Measurements from ENCODE around the gene KIAA1217. TPM values are rescaled to one million over a fixed set of nuclear protein-coding genes. Genes with fewer than 3 reads are reported as not detected.

Gene KIAA1217
- total and polyA plus RNA-seq, 2 of the 8 experiments (the other 6 are each of a cell fraction or from before 2014, with no cell fraction given) = 4.5 to 15.6 TPM

DNA sequence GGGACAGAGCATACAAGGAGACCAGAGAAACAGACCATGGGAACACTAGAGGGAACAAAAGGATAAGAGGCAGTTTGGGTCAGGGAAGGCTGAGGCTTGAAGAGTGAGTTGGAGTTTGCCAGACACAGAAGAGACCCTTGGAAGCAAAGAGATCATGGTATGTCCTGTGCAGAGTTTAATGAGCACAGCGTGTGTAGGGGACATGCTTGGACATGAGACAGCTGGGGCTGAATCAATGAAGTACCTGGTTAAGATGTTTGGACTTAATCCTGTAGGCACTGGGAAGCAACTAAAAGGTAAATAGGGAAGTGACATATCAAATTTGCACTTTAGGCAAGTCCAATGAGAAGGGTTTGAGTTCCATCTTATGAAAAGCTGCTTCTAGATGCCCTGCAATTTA is 79.6 kb downstream of the KIAA1217 start:
- H3K14ac ChIP-seq (ENCODE audit: insufficient read length) = no peak overlapping the region
- H2BK20ac ChIP-seq (ENCODE audit: low read length) = no peak overlapping the region
- peaks cover 0 to 3% of the 10 kb centered on the region in 2 experiments; a peak in 1 of 4 replicates for H3K9me3 ChIP-seq (ENCODE audit: insufficient read depth in 2 of 2, low read depth in 1 of 2, low read length in 1 of 2)
- no peak for DNase-seq (ENCODE audit: low read depth in 1 of 2, low spot score in 2 of 2)
- no peak overlapping the region for H3K9ac ChIP-seq (replicated peaks in 1 of 4; ENCODE audit: extremely low read depth in 1 of 4, low read depth in 3 of 4, low read length in 3 of 4)
- H3K23ac ChIP-seq (ENCODE audit: insufficient read length) = no peak overlapping the region
- no peak overlapping the region for H2BK120ac ChIP-seq (replicated peaks; ENCODE audit: low read depth, low read length)
- no peak overlapping the region for H3K27ac ChIP-seq (ENCODE audit: low read depth, low read length)
- H3K4ac ChIP-seq (replicated peaks; ENCODE audit: insufficient read length, low read depth, low read length) = no peak overlapping the region
- no peak overlapping the region for H3K4me3 ChIP-seq (ENCODE audit: extremely low read depth in 1 of 4, insufficient read depth in 2 of 4, low read depth in 3 of 4, low read length in 4 of 4)
- no peaks in the 10 kb centered on the region for H4K20me1 ChIP-seq (replicated peaks in 1 of 2; ENCODE audit: control insufficient read depth in 1 of 2, insufficient read depth in 2 of 2, low read length in 2 of 2)
- no peak overlapping the region for H2AFZ ChIP-seq (ENCODE audit: low read length)
- H3K23me2 ChIP-seq (ENCODE audit: low read depth, low read length) = no peaks in the 10 kb centered on the region
- no peaks in the 10 kb centered on the region for H3K79me1 ChIP-seq (ENCODE audit: low read depth, low read length)
- no peaks in the 10 kb centered on the region for H3K27me3 ChIP-seq (replicated peaks in 1 of 4; ENCODE audit: control insufficient read depth in 3 of 4, extremely low read depth in 1 of 4, insufficient read depth in 3 of 4, low read length in 3 of 4)
- H2BK12ac ChIP-seq (ENCODE audit: low read depth, low read length) = no peak overlapping the region
- H3K18ac ChIP-seq (ENCODE audit: extremely low read depth, low read length) = no peak overlapping the region
- peaks cover 0 to 3% of the 10 kb centered on the region in 2 experiments; a peak in 1 of 4 replicates for H3K79me2 ChIP-seq (ENCODE audit: control insufficient read depth in 1 of 2, insufficient read depth in 2 of 2, low read length in 2 of 2)
- peaks cover 0 to 4% (median under 1%) of the 10 kb centered on the region in 4 experiments; a peak in 1 of 7 replicates for H3K4me1 ChIP-seq (replicated peaks in 1 of 4; ENCODE audit: control insufficient read depth in 3 of 4, insufficient read depth in 4 of 4, low read length in 3 of 4)
- H2BK15ac ChIP-seq (ENCODE audit: low read length) = no peak overlapping the region
- no peak for FAIRE-seq
- H4K8ac ChIP-seq (ENCODE audit: extremely low read depth, insufficient read depth, low read length) = no peak overlapping the region
- no peak overlapping the region for H4K91ac ChIP-seq (replicated peaks; ENCODE audit: insufficient read length, low read length)
- ChIA-PET POLR2A (ENCODE audit: partially characterized antibody) (no interaction called here), CTCF (ENCODE audit: partially characterized antibody) (no interaction called here)
- H2BK5ac ChIP-seq (ENCODE audit: low read depth, low read length) = peak overlapping the region; percentile 61; the same call in 1 of the 2 replicates
- no peak overlapping the region for H2AK5ac ChIP-seq (ENCODE audit: low read depth, low read length)
- H3K4me2 ChIP-seq (ENCODE audit: insufficient read depth in 1 of 2, low read depth in 2 of 2, low read length in 2 of 2) = no peak overlapping the region
- WGBS, 2 experiments (ENCODE audit: extremely low coverage in 1 of 2, insufficient coverage in 1 of 2, insufficient read length in 1 of 2, insufficient replicate concordance in 2 of 2, low coverage in 1 of 2, low lambda C conversion rate in 2 of 2, missing lambda C conversion rate in 1 of 2) = 71% methylated on average over 1 of the region's 1 CpG; no CpG with 5 or more reads in 1 of the 2 experiments
- H3K56ac ChIP-seq (replicated peaks; ENCODE audit: insufficient read length, low read depth, low read length) = no peak overlapping the region
- no peak overlapping the region for H4K5ac ChIP-seq (ENCODE audit: insufficient read length, low read depth, low read length)
- peaks cover 0 to 14% (median 4%) of the 10 kb centered on the region in 4 experiments; a peak in 3 of 8 replicates for H3K36me3 ChIP-seq (ENCODE audit: control insufficient read depth in 2 of 4, insufficient read depth in 4 of 4, low read length in 3 of 4)
- TF ChIP-seq YY1 (IDR thresholded peaks at IDR 0.05; ENCODE audit: low read depth, low read length) = no peak
- TF ChIP-seq BCL11A (IDR thresholded peaks at IDR 0.05; ENCODE audit: low read depth in 2 of 2, low read length in 2 of 2) = no peak
- TF ChIP-seq BRCA1 (IDR thresholded peaks at IDR 0.05; ENCODE audit: low read depth, low read length) = no peak
- TF ChIP-seq KDM5A (IDR thresholded peaks at IDR 0.05; ENCODE audit: low read length) = no peak
- TF ChIP-seq USF2 (IDR thresholded peaks at IDR 0.05; ENCODE audit: low read length) = no peak
- TF ChIP-seq, protein P1, sequence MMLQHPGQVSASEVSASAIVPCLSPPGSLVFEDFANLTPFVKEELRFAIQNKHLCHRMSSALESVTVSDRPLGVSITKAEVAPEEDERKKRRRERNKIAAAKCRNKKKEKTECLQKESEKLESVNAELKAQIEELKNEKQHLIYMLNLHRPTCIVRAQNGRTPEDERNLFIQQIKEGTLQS (IDR thresholded peaks at IDR 0.05; ENCODE audit: insufficient read depth, low read depth, low read length) = no peak
- no peak for TF ChIP-seq CTCF (IDR thresholded peaks at IDR 0.05; ENCODE audit: control extremely low read depth in 1 of 3, insufficient read depth in 1 of 3, low read depth in 1 of 3, low read length in 3 of 3)
- no peak for TF ChIP-seq RBBP5 (IDR thresholded peaks at IDR 0.05; ENCODE audit: borderline replicate concordance, low read depth, low read length)
- TF ChIP-seq ZNF274 (IDR thresholded peaks at IDR 0.05; ENCODE audit: borderline replicate concordance, extremely low read depth, low read length) = no peak

Data from H1 (cell line).